Sigmoid colon (tissue), 7 donors: Measurements from ENCODE around the gene PLPPR3. TPM values are rescaled to one million over a fixed set of nuclear protein-coding genes. Genes with fewer than 3 reads are reported as not detected.
A peak's percentile ranks its signal among the peaks of the same experiment; 100 is the strongest.

Experiments
- DNase-seq: peaks from one replicate; pipeline ENCODE4 v3.0.0-alpha.2; 2019
- H3K27ac ChIP-seq, 4 donors: fragments of 200-600 bp; sonication (generic); one replicate each; pipeline ENCODE4 v1.5.1; 2016 to 2019; ENCODE audit warnings: mild to moderate bottlenecking in 1 of 4
- H3K27me3 ChIP-seq, 3 donors: fragments of 200-600 bp; sonication (generic); one replicate each; pipeline ENCODE4 v1.5.1; 2019; ENCODE audit warnings: mild to moderate bottlenecking in 1 of 3
- H3K36me3 ChIP-seq, 4 donors: fragments of 200-600 bp; sonication (generic); one replicate each; pipeline ENCODE4 v1.5.1; 2016 to 2019
- H3K4me1 ChIP-seq, 4 donors: fragments of 200-600 bp; sonication (generic); one replicate each; pipeline ENCODE4 v1.5.1; 2017 to 2019
- H3K4me3 ChIP-seq, 4 donors: fragments of 200-600 bp; sonication (generic); one replicate each; pipeline ENCODE4 v1.5.1; 2017 to 2019; ENCODE audit warnings: mild to moderate bottlenecking in 2 of 4, moderate library complexity in 1 of 4
- H3K9me3 ChIP-seq, 4 donors: fragments of 200-600 bp in 3 of 4; sonication (generic) in 3 of 4; one replicate each; pipeline versions ENCODE4 v1.5.1 to v1.6.1; 2013 to 2019
- CTCF ChIP-seq, 4 experiments: fragments of 450-650 bp in 3 of 4; fragments of 200-600 bp in 1 of 4; IDR thresholded peaks; one replicate each; pipeline ENCODE4 v1.5.1; 2016 to 2019; ENCODE audit warnings: antibody characterized with exemption in 4 of 4, mild to moderate bottlenecking in 3 of 4, moderate library complexity in 2 of 4
- EP300 ChIP-seq, 4 donors: sonication (generic); formaldehyde crosslinking; IDR thresholded peaks; one replicate each; pipeline ENCODE4 v1.6.1; 2017; ENCODE audit warnings: antibody characterized with exemption in 4 of 4
- POLR2A ChIP-seq, 2 donors: fragments of 450-650 bp; IDR thresholded peaks; one replicate each; pipeline ENCODE4 v1.6.1; 2016; ENCODE audit warnings: antibody characterized with exemption in 2 of 2, mild to moderate bottlenecking in 2 of 2, moderate library complexity in 2 of 2
- POLR2AphosphoS5 ChIP-seq, 4 donors: sonication (generic); formaldehyde crosslinking; IDR thresholded peaks; one replicate each; pipeline ENCODE4 v1.6.1; 2017; ENCODE audit warnings: antibody characterized with exemption in 4 of 4
- WGBS, 2 donors: extraction: QIAGEN DNeasy Blood & Tissue Kit; methylation state at CpG; one replicate each; pipeline ENCODE4 v1.1.7; 2013; 5-methylcytosine and 5-hydroxymethylcytosine counted together
- intact Hi-C: fragments of 100-400 bp; cut with DNase I; formaldehyde crosslinking; loops from one replicate; pipeline ENCODE4 v1.15.1; 2023
- polyA plus RNA-seq, 3 donors: library from polyadenylated mRNA; stranded (reverse); fragments of 200-250 nt; gene quantifications; one replicate each; pipeline ENCODE4 v1.2.3, GENCODE V29; 2013
- total RNA-seq, 4 donors: library from RNA; depleted of rRNA; stranded (reverse); fragments of >200 nt; gene quantifications; one replicate each; pipeline ENCODE4 v1.1.0, GENCODE V29; 2016
- donor health status: healthy with polysubstance abuse.
- donor health status: Bipolar disorder and iron deficiency.
- donor health status: healthy.

The PLPPR3 gene
- total and polyA plus RNA-seq, 7 donors, result 0.07 TPM; not detected in 6

DNA sequence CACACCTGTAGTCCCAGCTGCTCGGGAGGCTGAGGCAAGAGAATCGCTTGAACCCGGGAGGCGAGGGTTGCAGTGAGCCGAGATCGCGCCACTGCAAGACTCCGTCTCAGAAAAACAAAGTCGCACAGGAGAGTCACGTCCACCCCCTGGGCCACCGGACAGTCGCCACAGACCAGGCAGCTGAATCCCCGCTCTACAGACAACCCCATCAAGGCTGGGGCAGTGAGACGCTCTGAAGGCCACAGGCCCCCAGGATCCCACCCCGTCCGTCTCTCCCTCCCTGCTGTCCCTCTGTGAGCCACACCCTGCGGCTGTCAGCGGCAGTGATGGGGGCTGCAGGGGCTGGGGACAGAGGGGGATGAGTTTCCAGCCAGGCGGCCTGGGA is 40.0 kb downstream of the PLPPR3 start:
- Histone ChIP-seq H3K27me3 (peaks cover 0 to 21% (median 0%) of the 10 kb centered on the region in 3 donors), H3K36me3 (no peaks in the 10 kb centered on the region), H3K9me3 (no peaks in the 10 kb centered on the region), H3K4me3 (no peak overlapping the region), H3K27ac (peak overlapping the region in 1 of 4 donors; percentile 49), H3K4me1 (peaks cover 0 to 5% (median 0%) of the 10 kb centered on the region in 4 donors)
- intact Hi-C loops, result no loop called here
- 72 to 91% methylated on average over 19 of the region's 19 CpGs for WGBS, 2 donors
- DNase-seq, result no peak
- no peak for TF ChIP-seq CTCF (IDR thresholded peaks at IDR 0.05)
- no peak for TF ChIP-seq POLR2A (IDR thresholded peaks at IDR 0.05)
- TF ChIP-seq POLR2AphosphoS5 (IDR thresholded peaks at IDR 0.05), result no peak
- TF ChIP-seq EP300 (IDR thresholded peaks at IDR 0.05), result no peak

- Histone ChIP-seq H3K4me1 (peaks cover 0 to 5% (median 0%) of the 10 kb centered on the region in 4 donors), H3K9me3 (no peaks in the 10 kb centered on the region), H3K27me3 (peaks cover 0 to 21% (median 0%) of the 10 kb centered on the region in 3 donors), H3K4me3 (no peak overlapping the region), H3K27ac (no peak overlapping the region), H3K36me3 (no peaks in the 10 kb centered on the region)
- intact Hi-C loops, result no loop called here
- WGBS, 2 donors, result 47 to 79% methylated on average over 15 of the region's 15 CpGs
- DNase-seq, result no peak
- TF ChIP-seq POLR2A (IDR thresholded peaks at IDR 0.05), result no peak
- TF ChIP-seq CTCF (IDR thresholded peaks at IDR 0.05), result no peak
- TF ChIP-seq POLR2AphosphoS5 (IDR thresholded peaks at IDR 0.05), result no peak
- TF ChIP-seq EP300 (IDR thresholded peaks at IDR 0.05), result no peak
Observed at GRCh38 chr19:780935-781334, 40.8 kb downstream of the PLPPR3 start.

DNA sequence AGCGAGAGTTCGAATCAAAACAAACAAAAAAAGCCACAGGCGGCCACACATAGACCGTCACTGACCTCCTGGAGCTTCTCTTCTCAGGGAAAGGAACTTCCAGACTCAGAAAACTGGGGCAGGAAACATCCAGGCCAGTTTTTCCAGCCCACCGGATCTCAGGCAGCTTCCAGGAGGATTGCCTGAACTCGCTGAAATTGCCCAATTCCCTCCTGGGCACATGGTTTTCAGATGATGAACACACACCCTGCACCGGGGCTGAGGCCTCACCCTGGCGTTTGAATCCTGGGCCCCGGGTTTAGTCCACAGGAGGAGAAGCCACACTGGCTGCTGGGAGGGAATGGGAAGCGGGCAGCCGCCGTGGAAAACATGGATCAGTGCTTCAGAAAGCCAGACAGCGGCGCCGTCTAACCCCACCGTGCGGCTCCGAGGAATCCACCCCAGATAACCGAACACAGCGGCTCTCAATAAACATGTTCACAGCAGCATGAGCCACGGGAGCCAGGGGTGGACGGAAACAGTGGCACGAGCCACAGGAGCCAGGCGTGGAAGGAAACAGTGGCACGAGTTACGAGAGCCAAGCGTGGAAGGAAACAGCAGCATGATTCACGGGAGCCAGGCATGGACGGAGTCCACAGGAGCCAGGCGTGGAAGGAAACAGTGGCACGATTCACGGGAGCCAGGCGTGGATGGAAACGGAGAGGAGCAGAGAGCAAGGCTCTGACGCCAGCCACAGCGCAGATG is 42.7 kb downstream of the PLPPR3 start:
- 67 to 71% methylated on average over 36 of the region's 36 CpGs for WGBS, 2 donors
- no peaks in the 10 kb centered on the region for H3K9me3 ChIP-seq
- no peaks in the 10 kb centered on the region for H3K36me3 ChIP-seq
- intact Hi-C loops, result no loop called here
- DNase-seq, result peak; percentile 84
- TF ChIP-seq POLR2AphosphoS5 (IDR thresholded peaks at IDR 0.05), result peak in 1 of 4 donors; percentile 18
- TF ChIP-seq EP300 (IDR thresholded peaks at IDR 0.05), result no peak
- TF ChIP-seq POLR2A (IDR thresholded peaks at IDR 0.05), result no peak
- TF ChIP-seq CTCF (IDR thresholded peaks at IDR 0.05), result no peak
- peaks cover 0 to 21% (median 0%) of the 10 kb centered on the region in 3 donors for H3K27me3 ChIP-seq
- H3K4me3 ChIP-seq, result no peak overlapping the region
- peak overlapping the region in 2 of 4 donors; percentile 31 to 43 for H3K27ac ChIP-seq
- peaks cover 0 to 5% (median 0%) of the 10 kb centered on the region in 4 donors for H3K4me1 ChIP-seq

- Histone ChIP-seq H3K27ac (no peak overlapping the region), H3K27me3 (peaks cover 0 to 21% (median 5%) of the 10 kb centered on the region in 3 donors), H3K9me3 (no peaks in the 10 kb centered on the region), H3K36me3 (no peaks in the 10 kb centered on the region), H3K4me1 (no peaks in the 10 kb centered on the region), H3K4me3 (no peak overlapping the region)
- no peak for DNase-seq
- TF ChIP-seq EP300 (IDR thresholded peaks at IDR 0.05) (no peak), POLR2A (IDR thresholded peaks at IDR 0.05) (no peak), POLR2AphosphoS5 (IDR thresholded peaks at IDR 0.05) (no peak), CTCF (IDR thresholded peaks at IDR 0.05) (no peak)
- intact Hi-C loops, result no loop called here
- WGBS, 2 donors, result 86 to 94% methylated on average over 18 of the region's 18 CpGs
Observed at GRCh38 chr19:776549-776948, 45.2 kb downstream of the PLPPR3 start.
